NB4 (cell line): ENCODE data around the gene CAMTA1.

Experiments
- POLR2A ChIP-seq: IDR thresholded peaks from 2 replicates; pipeline ENCODE4 v1.6.1; 2011; ENCODE audit warnings: mild to moderate bottlenecking; ENCODE audit not compliant: insufficient read length; ENCODE audit errors: extremely low read depth
- TF ChIP-seq, protein P1 (sequence below): IDR thresholded peaks from one replicate; pipeline ENCODE4 v1.5.1; 2012; ENCODE audit warnings: low read depth, low read length
- TF ChIP-seq, protein P2 (sequence below): IDR thresholded peaks from 2 replicates; pipeline ENCODE4 v1.6.1; 2011; ENCODE audit warnings: low read depth, low read length

DNA sequence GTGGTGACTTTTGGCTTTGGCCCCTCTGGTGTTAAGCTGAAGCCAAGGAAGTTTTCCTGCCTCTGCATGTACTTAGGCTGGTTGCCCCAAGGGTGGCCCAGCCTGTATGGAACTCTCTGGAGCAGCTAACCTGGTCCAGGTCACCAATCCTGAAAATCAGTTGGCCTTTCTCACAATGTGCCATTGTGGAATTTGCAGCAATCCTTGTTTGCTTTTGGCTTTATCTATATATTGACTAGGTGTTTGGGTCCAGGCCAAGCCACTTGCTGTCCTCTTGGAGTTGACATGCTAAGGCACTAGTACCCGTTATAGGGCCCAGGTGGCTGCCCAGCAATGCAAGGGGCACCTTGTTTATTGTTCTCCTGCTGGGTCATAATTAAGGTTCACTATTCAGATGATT lies 124.6 kb downstream of the CAMTA1 start:
- TF ChIP-seq, protein P1, sequence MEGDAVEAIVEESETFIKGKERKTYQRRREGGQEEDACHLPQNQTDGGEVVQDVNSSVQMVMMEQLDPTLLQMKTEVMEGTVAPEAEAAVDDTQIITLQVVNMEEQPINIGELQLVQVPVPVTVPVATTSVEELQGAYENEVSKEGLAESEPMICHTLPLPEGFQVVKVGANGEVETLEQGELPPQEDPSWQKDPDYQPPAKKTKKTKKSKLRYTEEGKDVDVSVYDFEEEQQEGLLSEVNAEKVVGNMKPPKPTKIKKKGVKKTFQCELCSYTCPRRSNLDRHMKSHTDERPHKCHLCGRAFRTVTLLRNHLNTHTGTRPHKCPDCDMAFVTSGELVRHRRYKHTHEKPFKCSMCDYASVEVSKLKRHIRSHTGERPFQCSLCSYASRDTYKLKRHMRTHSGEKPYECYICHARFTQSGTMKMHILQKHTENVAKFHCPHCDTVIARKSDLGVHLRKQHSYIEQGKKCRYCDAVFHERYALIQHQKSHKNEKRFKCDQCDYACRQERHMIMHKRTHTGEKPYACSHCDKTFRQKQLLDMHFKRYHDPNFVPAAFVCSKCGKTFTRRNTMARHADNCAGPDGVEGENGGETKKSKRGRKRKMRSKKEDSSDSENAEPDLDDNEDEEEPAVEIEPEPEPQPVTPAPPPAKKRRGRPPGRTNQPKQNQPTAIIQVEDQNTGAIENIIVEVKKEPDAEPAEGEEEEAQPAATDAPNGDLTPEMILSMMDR: no peak
- TF ChIP-seq, protein P2, sequence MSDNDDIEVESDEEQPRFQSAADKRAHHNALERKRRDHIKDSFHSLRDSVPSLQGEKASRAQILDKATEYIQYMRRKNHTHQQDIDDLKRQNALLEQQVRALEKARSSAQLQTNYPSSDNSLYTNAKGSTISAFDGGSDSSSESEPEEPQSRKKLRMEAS: no peak
- no peak for TF ChIP-seq POLR2A
